ENCODE data around the gene CHAC1. TPM values are rescaled to one million over a fixed set of nuclear protein-coding genes. Genes with fewer than 3 reads are reported as not detected.
A peak's percentile ranks its signal among the peaks of the same experiment; 100 is the strongest.

Gene CHAC1
- polyA plus RNA-seq, 1 donor from 2014 or later: 3.6 TPM

DNA sequence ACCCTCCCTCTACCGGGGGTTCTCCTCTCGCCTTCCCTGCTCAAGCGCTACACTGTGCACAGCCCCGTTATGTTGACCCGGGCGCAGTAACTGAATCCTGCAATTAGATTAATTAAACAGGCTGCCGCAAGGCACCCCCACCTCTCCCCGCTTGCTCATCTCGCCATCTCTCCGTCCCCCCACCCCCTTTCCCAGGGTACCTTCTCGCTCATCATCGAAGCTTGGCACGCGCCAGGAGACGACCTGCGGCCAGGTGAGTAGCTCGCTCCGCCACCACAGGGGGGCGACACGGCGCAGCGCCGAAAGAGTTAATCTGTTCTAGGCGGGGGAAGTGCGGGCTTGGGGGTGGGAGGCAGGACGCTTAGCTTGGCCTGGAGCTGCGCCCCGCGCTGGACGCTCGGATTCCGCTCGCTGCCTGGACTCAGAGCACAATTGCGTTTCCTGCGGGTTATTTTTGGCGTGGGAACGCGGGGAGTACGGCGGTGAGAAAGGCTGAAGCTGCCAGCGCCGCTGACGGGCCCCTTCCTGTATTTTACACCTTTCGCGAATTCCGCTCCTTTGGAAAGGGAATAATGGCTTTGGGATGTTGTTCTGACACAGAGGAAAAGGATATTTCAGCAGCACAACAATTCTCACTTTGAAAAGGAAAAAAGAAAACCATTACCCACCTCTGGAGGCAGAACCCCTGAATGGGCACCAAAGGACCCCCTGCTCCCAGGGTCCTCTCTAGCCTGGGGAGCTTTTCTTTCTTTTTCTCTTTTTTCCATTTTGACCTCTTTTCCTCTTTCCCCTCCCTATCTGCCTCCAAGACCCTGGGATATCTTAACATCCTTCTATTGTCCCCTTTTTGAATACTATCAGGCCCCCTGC lies 22.6 kb upstream of the CHAC1 start:
- no peak overlapping the region for H3K27ac ChIP-seq (ENCODE audit: low read length)
- no peaks in the 10 kb centered on the region for H3K79me2 ChIP-seq (replicated peaks; ENCODE audit: insufficient read depth, low read length)
- no peak overlapping the region for H2AFZ ChIP-seq (ENCODE audit: low read depth, low read length)
- H3F3A ChIP-seq (ENCODE audit: insufficient read depth, low read length, poor library complexity, severe bottlenecking): peaks cover 3% of the 10 kb centered on the region
- peak overlapping the region; percentile 80 for H3K4me2 ChIP-seq (ENCODE audit: low read length)
- TF ChIP-seq, protein P1, sequence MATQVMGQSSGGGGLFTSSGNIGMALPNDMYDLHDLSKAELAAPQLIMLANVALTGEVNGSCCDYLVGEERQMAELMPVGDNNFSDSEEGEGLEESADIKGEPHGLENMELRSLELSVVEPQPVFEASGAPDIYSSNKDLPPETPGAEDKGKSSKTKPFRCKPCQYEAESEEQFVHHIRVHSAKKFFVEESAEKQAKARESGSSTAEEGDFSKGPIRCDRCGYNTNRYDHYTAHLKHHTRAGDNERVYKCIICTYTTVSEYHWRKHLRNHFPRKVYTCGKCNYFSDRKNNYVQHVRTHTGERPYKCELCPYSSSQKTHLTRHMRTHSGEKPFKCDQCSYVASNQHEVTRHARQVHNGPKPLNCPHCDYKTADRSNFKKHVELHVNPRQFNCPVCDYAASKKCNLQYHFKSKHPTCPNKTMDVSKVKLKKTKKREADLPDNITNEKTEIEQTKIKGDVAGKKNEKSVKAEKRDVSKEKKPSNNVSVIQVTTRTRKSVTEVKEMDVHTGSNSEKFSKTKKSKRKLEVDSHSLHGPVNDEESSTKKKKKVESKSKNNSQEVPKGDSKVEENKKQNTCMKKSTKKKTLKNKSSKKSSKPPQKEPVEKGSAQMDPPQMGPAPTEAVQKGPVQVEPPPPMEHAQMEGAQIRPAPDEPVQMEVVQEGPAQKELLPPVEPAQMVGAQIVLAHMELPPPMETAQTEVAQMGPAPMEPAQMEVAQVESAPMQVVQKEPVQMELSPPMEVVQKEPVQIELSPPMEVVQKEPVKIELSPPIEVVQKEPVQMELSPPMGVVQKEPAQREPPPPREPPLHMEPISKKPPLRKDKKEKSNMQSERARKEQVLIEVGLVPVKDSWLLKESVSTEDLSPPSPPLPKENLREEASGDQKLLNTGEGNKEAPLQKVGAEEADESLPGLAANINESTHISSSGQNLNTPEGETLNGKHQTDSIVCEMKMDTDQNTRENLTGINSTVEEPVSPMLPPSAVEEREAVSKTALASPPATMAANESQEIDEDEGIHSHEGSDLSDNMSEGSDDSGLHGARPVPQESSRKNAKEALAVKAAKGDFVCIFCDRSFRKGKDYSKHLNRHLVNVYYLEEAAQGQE (IDR thresholded peaks at IDR 0.05; ENCODE audit: borderline replicate concordance): peak; percentile 33
- TF ChIP-seq SMC3 (conservative IDR thresholded peaks at IDR 0.05; ENCODE audit: poor library complexity) (peak; percentile 62), RAD21 (conservative IDR thresholded peaks at IDR 0.05) (peak; percentile 45), POLR2AphosphoS5 (IDR thresholded peaks at IDR 0.05) (no peak)
- TF ChIP-seq, protein P2, sequence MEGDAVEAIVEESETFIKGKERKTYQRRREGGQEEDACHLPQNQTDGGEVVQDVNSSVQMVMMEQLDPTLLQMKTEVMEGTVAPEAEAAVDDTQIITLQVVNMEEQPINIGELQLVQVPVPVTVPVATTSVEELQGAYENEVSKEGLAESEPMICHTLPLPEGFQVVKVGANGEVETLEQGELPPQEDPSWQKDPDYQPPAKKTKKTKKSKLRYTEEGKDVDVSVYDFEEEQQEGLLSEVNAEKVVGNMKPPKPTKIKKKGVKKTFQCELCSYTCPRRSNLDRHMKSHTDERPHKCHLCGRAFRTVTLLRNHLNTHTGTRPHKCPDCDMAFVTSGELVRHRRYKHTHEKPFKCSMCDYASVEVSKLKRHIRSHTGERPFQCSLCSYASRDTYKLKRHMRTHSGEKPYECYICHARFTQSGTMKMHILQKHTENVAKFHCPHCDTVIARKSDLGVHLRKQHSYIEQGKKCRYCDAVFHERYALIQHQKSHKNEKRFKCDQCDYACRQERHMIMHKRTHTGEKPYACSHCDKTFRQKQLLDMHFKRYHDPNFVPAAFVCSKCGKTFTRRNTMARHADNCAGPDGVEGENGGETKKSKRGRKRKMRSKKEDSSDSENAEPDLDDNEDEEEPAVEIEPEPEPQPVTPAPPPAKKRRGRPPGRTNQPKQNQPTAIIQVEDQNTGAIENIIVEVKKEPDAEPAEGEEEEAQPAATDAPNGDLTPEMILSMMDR (IDR thresholded peaks at IDR 0.05; ENCODE audit: poor library complexity, severe bottlenecking): peak; percentile 76
- H3K9me3 ChIP-seq (ENCODE audit: low read length): no peaks in the 10 kb centered on the region
- peak overlapping the region; percentile 80 for H3K4me3 ChIP-seq (ENCODE audit: low read length)
- H3K36me3 ChIP-seq (ENCODE audit: insufficient read depth, low read length): no peaks in the 10 kb centered on the region
- H3K9me2 ChIP-seq (ENCODE audit: insufficient read depth, low read length): no peaks in the 10 kb centered on the region
- H3K9ac ChIP-seq (ENCODE audit: low read length): peak overlapping the region; percentile 52
- peaks cover 73% of the 10 kb centered on the region for H3K27me3 ChIP-seq (ENCODE audit: insufficient read depth, low read depth, low read length)
- H4K20me1 ChIP-seq (ENCODE audit: insufficient read depth): no peaks in the 10 kb centered on the region

DNA sequence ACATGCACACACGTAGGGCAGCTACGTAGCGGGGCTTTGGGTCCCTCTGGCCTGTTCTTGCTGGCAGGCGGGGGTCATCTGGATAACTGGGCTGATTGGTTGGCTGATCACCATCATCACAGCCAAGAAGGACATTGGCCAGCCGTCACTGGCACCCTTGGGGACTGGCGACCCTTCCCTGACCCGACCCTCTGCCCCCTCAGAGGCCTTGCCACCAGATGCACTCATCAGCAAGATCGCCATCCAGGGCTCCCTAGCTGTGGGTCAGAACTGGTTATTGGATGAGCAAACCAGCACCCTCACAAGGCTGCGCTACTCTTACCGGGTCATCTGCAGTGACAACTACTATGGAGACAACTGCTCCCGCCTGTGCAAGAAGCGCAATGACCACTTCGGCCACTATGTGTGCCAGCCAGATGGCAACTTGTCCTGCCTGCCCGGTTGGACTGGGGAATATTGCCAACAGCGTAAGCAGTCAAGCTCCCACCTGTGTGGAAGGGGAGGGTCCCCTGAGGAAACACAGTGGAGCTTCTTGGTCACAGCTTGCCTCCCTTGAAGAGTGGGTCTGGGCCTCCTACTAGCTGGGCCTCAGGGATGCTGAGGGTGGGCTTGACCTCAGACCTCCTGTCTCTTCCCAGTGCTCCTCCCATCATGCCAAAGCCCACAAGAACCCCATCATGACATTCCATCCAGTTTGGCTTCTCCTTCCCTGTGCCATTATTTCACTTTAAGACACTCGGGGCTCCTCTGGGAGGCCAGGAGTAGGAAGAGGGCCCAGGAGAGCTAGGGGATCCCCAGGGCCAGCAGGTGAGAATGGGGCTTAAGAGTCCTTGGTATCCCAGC lies 21.8 kb upstream of the CHAC1 start:
- peak overlapping the region; percentile 52 for H3K9ac ChIP-seq (ENCODE audit: low read length)
- H3K9me2 ChIP-seq (ENCODE audit: insufficient read depth, low read length): no peaks in the 10 kb centered on the region
- peak overlapping the region; percentile 80 for H3K4me3 ChIP-seq (ENCODE audit: low read length)
- TF ChIP-seq EZH2 (IDR thresholded peaks at IDR 0.05; ENCODE audit: borderline replicate concordance, insufficient read depth, low read length, poor library complexity, severe bottlenecking) (no peak), MXI1 (conservative IDR thresholded peaks at IDR 0.05; ENCODE audit: poor library complexity, severe bottlenecking) (no peak), POLR2AphosphoS5 (IDR thresholded peaks at IDR 0.05) (no peak), TAF1 (IDR thresholded peaks at IDR 0.05; ENCODE audit: low read depth) (no peak)
- no peak overlapping the region for H3K4me2 ChIP-seq (ENCODE audit: low read length)
- H3K36me3 ChIP-seq (ENCODE audit: insufficient read depth, low read length): no peaks in the 10 kb centered on the region
- peaks cover 65% of the 10 kb centered on the region for H3K27me3 ChIP-seq (ENCODE audit: insufficient read depth, low read depth, low read length)
- no peaks in the 10 kb centered on the region for H3K79me2 ChIP-seq (replicated peaks; ENCODE audit: insufficient read depth, low read length)
- H3F3A ChIP-seq (ENCODE audit: insufficient read depth, low read length, poor library complexity, severe bottlenecking): peaks cover 3% of the 10 kb centered on the region
- H3K27ac ChIP-seq (ENCODE audit: low read length): no peak overlapping the region
- H4K20me1 ChIP-seq (ENCODE audit: insufficient read depth): no peaks in the 10 kb centered on the region
- no peaks in the 10 kb centered on the region for H3K9me3 ChIP-seq (ENCODE audit: low read length)
- H2AFZ ChIP-seq (ENCODE audit: low read depth, low read length): no peak overlapping the region

All from neural cell (in vitro differentiated cells).